Measurements from ENCODE around the gene NUP188.

DNA sequence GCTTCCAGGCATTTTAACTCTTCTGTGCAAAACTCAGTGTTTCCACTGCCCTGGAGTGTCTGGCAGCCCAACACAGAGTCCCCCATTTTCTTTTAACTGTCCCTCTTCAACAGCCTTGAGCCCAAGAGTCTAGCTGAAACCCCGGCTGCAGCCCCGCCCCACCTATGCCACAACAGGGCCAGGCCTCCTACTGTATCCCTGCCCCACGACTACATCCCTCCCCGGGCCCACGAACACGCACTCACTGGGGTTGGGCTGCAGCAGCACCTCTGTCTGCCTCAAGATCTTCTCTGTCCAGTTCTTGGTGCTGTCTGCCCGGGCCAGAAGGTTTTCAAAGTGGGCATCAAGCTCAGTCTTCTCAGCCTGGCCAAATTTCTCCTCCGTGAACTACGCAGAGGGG, 74.5 kb downstream of the NUP188 start:
- TF ChIP-seq ZFP30 (CRISPR knock-in tag; IDR thresholded peaks at IDR 0.05): no peak
- TF ChIP-seq TOX (CRISPR knock-in tag; IDR thresholded peaks at IDR 0.05; ENCODE audit: borderline replicate concordance): no peak
- TF ChIP-seq, protein P1, sequence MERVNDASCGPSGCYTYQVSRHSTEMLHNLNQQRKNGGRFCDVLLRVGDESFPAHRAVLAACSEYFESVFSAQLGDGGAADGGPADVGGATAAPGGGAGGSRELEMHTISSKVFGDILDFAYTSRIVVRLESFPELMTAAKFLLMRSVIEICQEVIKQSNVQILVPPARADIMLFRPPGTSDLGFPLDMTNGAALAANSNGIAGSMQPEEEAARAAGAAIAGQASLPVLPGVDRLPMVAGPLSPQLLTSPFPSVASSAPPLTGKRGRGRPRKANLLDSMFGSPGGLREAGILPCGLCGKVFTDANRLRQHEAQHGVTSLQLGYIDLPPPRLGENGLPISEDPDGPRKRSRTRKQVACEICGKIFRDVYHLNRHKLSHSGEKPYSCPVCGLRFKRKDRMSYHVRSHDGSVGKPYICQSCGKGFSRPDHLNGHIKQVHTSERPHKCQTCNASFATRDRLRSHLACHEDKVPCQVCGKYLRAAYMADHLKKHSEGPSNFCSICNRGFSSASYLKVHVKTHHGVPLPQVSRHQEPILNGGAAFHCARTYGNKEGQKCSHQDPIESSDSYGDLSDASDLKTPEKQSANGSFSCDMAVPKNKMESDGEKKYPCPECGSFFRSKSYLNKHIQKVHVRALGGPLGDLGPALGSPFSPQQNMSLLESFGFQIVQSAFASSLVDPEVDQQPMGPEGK (CRISPR knock-in tag; IDR thresholded peaks at IDR 0.05; ENCODE audit: borderline replicate concordance): no peak
- no peak for TF ChIP-seq CSDC2 (CRISPR knock-in tag; IDR thresholded peaks at IDR 0.05)
- no peak for TF ChIP-seq OSR1 (CRISPR knock-in tag; IDR thresholded peaks at IDR 0.05)

All from SK-N-SH treated with all-trans-retinoic acid at 6 μM for 48 hours (cell line).